IPS DF 19.7 (cell line): ENCODE results near the gene APOC4.
"Not testable (repeated sequence)": the region's sequence is repeated elsewhere in the genome, so short reads cannot be mapped to it uniquely, and the experiment has no call there.

ENCODE experiments used
- DNase-seq: peaks from one replicate; pipeline ENCODE4 v3.0.0-alpha.2; 2013; ENCODE audit warnings: low read depth, low spot score

Gene APOC4

DNA sequence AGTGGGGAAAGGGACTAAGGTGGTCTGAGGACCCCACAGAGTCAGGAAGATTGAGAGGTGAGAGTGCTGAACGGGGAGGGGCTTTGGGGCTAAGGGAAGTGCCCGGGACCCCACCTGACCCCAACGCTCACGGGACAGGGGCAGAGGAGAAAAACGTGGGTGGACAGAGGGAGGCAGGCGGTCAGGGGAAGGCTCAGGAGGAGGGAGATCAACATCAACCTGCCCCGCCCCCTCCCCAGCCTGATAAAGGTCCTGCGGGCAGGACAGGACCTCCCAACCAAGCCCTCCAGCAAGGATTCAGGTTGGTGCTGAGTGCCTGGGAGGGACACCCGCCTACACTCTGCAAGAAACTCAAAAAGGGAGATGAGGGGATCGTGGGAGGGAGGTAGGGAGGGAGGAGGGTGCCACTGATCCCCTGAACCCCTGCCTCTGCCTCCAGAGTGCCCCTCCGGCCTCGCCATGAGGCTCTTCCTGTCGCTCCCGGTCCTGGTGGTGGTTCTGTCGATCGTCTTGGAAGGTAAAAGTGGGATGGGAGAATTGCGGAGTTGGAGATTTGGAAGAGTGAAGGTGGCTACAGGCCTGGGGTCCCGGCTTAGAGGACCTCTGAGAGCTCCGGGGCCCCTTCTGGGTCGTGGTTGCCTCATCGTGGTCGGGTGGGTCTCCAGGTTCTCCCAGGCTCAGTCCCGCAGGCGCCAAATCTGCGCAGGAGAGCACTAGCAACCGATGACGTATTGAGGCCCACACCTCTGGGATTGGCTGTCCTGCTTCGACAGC, 27.4 kb upstream of the APOC4 start, which contains the start of gene APOC1:
Gene APOC1, plus strand, starts transcription at position 176 of the 774 bp plus-strand sequence. Its CDS starts 284 bp downstream, at position 460.
- not testable (repeated sequence) for DNase-seq

GRCh38 chr19:44924243-44924725, 17.8 kb upstream of the APOC4 start:
- DNase-seq: no peak

DNA sequence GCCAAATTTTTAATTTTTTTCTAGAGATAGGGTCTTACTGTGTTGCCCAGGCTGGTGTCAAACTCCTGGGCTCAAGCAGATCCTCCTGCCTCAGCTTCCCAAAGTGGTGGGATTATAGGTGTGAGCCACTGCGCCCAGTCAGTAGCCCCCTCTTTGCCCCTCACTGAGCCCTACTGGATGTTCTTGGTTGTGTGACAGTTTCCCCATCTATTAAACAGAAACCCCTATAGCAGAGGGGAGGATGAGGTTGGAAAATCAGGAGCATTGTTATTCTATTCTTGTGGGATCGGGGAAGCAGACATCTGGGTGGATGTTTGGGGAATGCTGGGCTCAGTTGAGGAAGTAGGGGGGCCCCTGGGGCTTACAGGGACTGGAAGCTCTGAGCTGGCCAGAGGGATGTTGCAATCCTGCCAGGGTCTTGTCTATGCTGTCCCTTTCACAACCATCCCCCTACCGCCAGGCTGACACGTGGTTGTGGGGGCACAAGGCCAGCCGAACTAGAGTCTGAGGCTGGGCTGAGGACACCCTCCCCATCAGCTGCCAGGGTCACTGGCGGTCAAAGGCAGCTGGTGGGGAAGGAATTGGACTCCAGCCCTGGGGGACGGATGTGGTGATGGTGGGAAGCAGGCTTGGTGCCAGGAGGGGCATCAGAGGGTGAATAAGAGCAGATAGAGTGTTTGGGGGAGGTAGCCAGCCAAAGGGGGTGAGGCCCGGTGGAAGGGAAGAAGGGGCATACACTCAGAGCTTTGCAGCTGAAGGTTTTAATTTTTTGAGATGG, 16.7 kb upstream of the APOC4 start:
- DNase-seq: no peak

DNA sequence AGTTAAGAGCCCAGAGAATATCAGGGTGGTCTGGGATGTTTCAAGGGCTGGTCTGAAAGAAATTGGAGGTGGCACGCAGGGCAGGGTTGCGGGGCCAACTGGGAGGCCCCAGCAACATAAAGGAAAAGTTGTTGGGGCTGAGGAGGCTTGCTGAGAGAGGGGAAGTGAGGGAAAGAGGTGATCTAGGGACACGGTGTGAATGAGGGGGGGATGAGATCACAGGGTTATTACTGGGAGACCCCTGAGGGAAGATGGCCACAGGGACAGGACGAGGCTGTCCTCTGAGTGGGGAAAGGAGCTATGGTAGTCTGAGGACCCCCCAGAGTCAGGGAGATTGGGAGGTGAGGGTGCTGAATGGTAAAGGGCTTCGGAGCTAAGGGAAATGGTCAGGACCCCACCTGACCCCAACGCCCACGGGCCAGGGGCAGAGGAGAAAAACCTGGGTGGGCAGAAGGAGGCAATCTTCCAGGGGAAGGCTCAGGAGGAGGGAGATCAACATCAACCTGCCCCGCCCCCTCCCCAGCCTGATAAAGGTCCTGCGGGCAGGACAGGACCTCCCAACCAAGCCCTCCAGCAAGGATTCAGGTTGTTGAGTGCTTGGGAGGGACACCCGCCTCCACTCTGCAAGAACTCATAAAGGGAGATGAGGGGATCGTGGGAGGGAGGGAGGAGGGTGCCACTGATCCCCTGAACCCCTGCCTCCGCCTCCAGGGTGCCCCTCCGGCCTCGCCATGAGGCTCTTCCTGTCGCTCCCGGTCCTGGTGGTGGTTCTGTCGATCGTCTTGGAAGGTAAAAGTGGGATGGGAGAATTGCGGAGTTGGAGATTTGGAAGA, 15.6 kb upstream of the APOC4 start:
- not testable (repeated sequence) for DNase-seq

- DNase-seq: no peak
Observed at GRCh38 chr19:44927746-44928145, 14.3 kb upstream of the APOC4 start.

DNA sequence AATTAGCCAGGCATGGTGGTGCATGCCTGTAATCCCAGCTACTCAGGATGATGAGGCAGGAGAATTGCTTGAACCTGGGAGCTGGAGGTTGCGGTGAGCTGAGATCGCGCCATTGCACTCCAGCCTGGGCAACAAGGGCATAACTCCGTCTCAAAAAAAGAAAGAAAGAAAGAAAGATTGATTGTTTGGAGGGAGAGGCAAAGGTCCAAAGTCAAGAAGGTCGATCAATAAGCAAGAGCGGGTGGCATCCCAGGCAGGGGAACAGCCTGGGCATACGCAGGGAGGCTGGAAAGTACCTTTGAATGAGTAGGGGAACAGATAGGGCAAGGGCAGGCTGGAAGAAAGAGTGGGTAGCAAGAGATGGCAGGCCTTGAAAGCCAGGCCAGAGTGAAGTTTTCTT, 11.9 kb upstream of the APOC4 start:
- DNase-seq: no peak

DNA sequence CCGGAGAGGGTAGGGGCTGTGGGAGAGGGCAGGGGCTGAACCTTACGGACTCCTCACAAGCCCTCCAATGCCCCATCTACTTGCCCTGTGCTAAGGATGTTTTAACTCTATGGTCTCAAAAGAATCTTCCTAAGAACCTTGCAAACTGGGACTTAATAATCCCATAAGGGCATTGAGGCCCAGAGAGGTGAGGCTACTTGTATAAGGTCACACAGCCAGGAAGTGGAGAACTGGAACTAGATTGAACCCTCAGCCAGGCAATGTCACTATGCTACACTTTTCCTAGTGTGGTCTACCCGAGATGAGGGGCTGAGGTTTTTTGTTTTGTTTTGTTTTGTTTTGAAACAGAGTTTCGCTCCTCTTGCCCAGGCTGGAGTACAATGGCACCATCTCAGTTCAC, 10.5 kb upstream of the APOC4 start:
- no peak for DNase-seq

- no peak for DNase-seq
Observed at GRCh38 chr19:44939668-44940067, 2.4 kb upstream of the APOC4 start.

- no peak for DNase-seq
Observed at GRCh38 chr19:44943801-44944249, 1.8 kb downstream of the APOC4 start.

- DNase-seq: no peak
Observed at GRCh38 chr19:44947041-44947581, 5.1 kb downstream of the APOC4 start.

DNA sequence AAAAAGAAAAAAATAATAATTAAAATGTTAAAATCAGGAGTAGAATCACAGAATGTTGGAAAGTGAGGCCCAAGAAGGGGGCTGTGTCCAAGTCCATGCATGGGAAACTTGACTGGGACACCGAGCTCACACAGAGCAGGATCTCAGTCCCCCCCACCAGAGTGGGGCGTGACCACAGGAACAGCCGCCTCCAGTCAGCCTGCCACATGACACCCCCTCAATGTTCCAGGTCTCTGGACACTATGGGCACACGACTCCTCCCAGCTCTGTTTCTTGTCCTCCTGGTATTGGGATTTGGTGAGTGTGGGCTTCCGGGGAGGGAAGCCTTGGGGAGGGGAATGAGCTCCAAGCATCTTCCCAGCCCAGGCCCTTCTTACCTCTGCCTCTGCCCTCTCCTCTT, 6.2 kb downstream of the APOC4 start:
- no peak for DNase-seq

DNA sequence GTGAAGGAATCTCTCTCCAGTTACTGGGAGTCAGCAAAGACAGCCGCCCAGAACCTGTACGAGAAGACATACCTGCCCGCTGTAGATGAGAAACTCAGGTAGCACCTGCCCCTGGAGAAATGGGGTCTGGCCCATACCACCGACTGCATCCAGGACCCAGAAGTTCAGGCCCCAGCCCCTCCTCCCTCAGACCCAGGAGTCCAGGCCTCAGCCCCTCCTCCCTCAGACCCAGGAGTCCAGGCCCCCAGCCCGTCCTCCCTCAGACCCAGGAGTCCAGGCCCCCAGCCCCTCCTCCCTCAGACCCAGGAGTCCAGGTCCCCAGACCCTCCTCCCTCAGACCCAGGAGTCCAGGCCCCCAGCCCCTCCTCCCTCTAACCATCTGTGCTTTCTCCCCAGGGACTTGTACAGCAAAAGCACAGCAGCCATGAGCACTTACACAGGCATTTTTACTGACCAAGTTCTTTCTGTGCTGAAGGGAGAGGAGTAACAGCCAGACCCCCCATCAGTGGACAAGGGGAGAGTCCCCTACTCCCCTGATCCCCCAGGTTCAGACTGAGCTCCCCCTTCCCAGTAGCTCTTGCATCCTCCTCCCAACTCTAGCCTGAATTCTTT, 6.8 kb downstream of the APOC4 start:
- DNase-seq: no peak

DNA sequence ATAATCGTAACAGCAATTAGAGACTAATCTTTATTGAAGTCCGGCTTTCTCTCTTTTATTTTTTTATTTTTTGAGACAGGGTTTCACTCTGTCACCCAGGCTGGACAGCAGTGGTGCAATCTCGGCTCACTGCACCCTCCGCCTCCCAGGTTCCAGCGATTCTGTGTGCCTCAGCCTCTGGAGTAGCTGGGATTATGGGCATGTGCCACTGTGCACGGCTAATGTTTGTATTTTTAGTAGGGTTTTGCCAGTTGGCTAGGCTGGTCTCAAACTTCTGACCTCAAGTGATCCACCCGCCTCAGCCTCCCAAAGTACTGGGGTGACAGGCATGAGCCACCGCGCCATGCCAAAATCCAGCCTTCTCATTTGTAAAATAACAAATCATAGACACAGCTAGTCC, 7.5 kb downstream of the APOC4 start:
- DNase-seq: no peak

- DNase-seq: no peak
Observed at GRCh38 chr19:44951179-44952159, 9.4 kb downstream of the APOC4 start.

DNA sequence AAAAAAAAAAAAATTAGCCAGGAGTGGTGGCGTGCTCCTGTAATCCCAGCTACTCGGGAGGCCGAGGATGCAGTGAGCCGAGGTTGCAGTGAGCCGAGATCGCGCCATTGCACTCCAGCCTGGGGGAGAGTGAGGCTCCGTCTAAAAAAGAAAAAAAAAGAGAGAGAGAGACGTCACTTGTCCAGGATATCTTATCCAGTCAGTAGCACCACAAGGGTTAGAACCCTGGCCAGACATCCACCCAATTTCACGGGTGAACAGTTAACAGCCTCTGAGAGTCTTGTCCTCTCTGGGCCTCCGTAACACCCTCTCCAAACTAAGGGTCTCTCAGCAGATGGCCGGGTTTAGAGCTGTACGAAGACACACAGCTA, 12.2 kb downstream of the APOC4 start:
- DNase-seq: no peak

DNA sequence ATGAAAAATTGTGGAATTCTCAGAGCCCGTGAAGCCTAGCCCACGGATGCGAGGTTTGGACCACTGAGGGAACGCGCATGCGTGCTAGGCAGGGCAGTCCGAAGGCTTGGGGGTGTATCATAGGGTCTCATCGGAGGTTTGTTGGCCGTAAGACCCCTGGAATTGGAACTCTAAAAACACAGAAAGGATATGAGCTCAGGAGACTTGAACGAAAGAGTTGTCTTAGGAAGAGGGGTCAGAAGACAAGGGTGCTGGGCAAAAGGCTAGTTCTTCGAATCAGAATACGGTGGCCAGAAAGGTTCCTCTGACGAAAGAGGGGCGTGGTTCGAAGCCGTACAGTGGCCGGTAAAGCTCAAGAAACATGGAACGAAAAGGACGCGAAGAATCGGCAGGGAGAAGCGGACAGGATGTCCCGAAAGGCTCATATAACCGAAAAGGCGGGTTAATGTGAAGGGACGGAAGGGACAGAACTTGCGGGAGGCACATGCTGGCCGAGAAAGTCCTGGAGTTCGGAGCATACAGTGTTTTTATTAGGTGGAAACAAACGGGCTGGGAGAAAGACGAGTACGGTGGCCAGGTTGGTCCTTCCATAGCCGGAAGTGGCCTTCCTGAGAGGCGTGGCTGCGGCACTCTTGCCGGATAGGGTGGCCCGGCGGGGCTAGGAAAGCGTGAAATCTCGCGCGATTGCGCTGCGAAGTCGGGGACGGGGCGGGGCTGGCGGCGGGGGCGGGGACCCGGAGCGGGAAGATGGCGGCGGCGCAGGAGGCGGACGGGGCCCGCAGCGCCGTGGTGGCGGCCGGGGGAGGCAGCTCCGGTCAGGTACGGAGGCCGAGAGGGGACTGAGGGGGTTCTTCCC, 12.8 kb downstream of the APOC4 start, which contains the start of gene CLPTM1:
Gene CLPTM1, plus strand, starts transcription at position 732 of the 856 bp plus-strand sequence. Its CDS starts 16 bp downstream, at position 748.
- peak; percentile 83 for DNase-seq

DNA sequence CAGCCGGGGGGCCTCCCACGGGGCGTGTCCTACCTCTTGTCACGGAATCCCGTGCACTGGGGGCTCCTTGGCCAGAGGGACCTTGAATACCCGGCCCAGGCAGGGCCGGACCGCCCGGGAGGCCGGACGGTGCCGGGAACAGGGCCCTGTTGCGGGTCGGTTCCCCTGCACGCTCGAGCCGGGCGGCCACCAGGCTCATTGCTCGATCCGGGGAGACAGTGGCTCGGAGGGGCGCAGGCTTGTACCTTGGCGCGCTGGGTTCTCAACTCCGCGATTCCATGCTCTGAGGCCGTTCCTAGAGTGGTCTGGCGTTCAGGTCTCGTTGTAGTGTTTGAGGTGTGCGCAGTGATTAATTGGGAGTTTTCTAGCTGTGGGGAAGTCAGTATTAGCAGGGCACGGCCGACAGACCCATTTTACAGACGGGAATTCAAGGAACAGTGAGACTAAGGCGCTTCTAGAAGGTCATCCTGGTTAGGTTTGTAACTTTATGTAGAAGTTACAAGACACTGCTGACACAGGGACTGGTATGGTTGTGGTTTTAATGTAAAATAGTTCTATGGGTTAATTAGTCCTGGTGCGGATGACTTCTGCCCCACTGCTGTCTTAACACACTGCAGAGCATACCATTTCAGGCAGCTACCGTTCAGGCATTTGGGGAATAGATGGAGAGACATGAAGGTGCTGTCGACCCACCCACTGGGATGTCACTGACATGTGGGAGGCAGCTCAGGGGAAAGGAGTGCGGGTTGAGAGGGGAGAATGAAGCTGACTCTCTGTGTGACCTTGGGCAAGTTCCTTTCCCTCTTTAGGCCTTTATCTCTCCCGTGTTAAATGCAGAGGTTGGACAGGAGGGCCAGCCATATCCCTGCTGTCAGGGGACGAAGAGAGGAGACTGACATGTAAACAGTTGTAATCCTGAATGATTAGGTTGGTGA, 13.7 kb downstream of the APOC4 start:
- no peak for DNase-seq

GRCh38 chr19:44957526-44957925, 15.5 kb downstream of the APOC4 start:
- no peak for DNase-seq
